ENCODE measurements around the gene SMAD4. TPM values are rescaled to one million over a fixed set of nuclear protein-coding genes. Genes with fewer than 3 reads are reported as not detected.

Gene SMAD4
- total RNA-seq, 1 experiment from 2014 or later = 172 TPM

GRCh38 chr18:51082571-51083267, 52.7 kb downstream of the SMAD4 start:
- Histone ChIP-seq H4K91ac (ENCODE audit: insufficient read length, low read depth, low read length) (no peak overlapping the region), H3K79me2 (ENCODE audit: insufficient read depth, low read length) (no peaks in the 10 kb centered on the region), H4K8ac (replicated peaks; ENCODE audit: insufficient read length, low read depth, low read length) (no peak overlapping the region), H3K27ac (ENCODE audit: insufficient read length, low read depth, low read length) (no peak overlapping the region), H3K9ac (ENCODE audit: extremely low read depth, insufficient read length, low read length) (no peak overlapping the region), H3K56ac (ENCODE audit: insufficient read length, low read depth, low read length) (no peak overlapping the region), H3T11ph (ENCODE audit: low read length) (no peak overlapping the region), H2BK15ac (ENCODE audit: low read depth, low read length) (no peak overlapping the region), H2BK20ac (ENCODE audit: low read depth, low read length, poor library complexity, severe bottlenecking) (no peak overlapping the region), H4K20me1 (ENCODE audit: control insufficient read depth, insufficient read depth, insufficient read length) (no peaks in the 10 kb centered on the region), H2AFZ (ENCODE audit: low read length) (no peak overlapping the region), H3K18ac (ENCODE audit: insufficient read length, low read depth, low read length) (no peak overlapping the region), H3K4ac (ENCODE audit: low read depth, low read length) (no peak overlapping the region), H4K5ac (ENCODE audit: insufficient read length, low read depth, low read length) (no peak overlapping the region), H3K23me2 (ENCODE audit: insufficient read length, low read depth, low read length, poor library complexity, severe bottlenecking) (no peaks in the 10 kb centered on the region), H3K27me3 (ENCODE audit: insufficient read depth, low read length) (no peaks in the 10 kb centered on the region), H3K4me1 (ENCODE audit: insufficient read depth, low read length) (no peaks in the 10 kb centered on the region), H2BK120ac (ENCODE audit: low read depth, low read length, poor library complexity, severe bottlenecking) (no peak overlapping the region), H2AK5ac (ENCODE audit: insufficient read length, low read length) (no peak overlapping the region), H2BK5ac (ENCODE audit: insufficient read length, low read length) (no peak overlapping the region), H3K4me2 (ENCODE audit: insufficient read depth, insufficient read length, low read length) (no peak overlapping the region), H3K9me3 (ENCODE audit: control insufficient read depth, low read depth, low read length) (no peaks in the 10 kb centered on the region), H3K23ac (ENCODE audit: insufficient read length, low read depth, low read length) (no peak overlapping the region), H2BK12ac (ENCODE audit: insufficient read length, low read depth, low read length) (no peak overlapping the region), H3K14ac (ENCODE audit: insufficient read depth, low read length) (no peak overlapping the region), H3K79me1 (ENCODE audit: insufficient read depth, low read depth, low read length, poor library complexity, severe bottlenecking) (no peaks in the 10 kb centered on the region)
- peak overlapping the region in 2 of 3 experiments; percentile 46 to 65; a peak in 3 of 7 replicates for H3K27ac Mint-ChIP-seq
- no peaks in the 10 kb centered on the region; the same call in 1 of the 2 replicates for H3K27me3 Mint-ChIP-seq (ENCODE audit: low read depth)
- H3K4me3 Mint-ChIP-seq = no peak overlapping the region
- peaks cover 10 to 16% of the 10 kb centered on the region in 2 experiments for H3K9me3 Mint-ChIP-seq
- peaks cover 64 to 99% (median 97%) of the 10 kb centered on the region in 3 experiments for H3K36me3 Mint-ChIP-seq (ENCODE audit: insufficient read depth in 1 of 3, low read depth in 3 of 3)
- H3K4me1 Mint-ChIP-seq = no peaks in the 10 kb centered on the region
- no CpG with 5 or more reads among the region's 2 CpGs for WGBS (ENCODE audit: extremely low coverage, insufficient read length, low lambda C conversion rate)
- DNase-seq = no peak
- no peak for TF ChIP-seq CTCF (conservative IDR thresholded peaks at IDR 0.05)

Data from H9 (cell line).